ENCODE measurements around the gene CTNNA1. TPM values are rescaled to one million over a fixed set of nuclear protein-coding genes. Genes with fewer than 3 reads are reported as not detected.
"Not testable (repeated sequence)": the region's sequence is repeated elsewhere in the genome, so short reads cannot be mapped to it uniquely, and the experiment has no call there.

CTNNA1 gene
- total and polyA plus RNA-seq, 8 donors = 53.9 to 193 (median 108) TPM

- no peak for TF ChIP-seq CTCF (IDR thresholded peaks at IDR 0.05)
- Histone ChIP-seq H3K4me1 (no peaks in the 10 kb centered on the region), H3K9me3 (no peaks in the 10 kb centered on the region), H3K27ac (no peak overlapping the region), H3K27me3 (no peaks in the 10 kb centered on the region), H3K36me3 (no peaks in the 10 kb centered on the region), H3K4me3 (no peak overlapping the region)
- ATAC-seq = no peak
- 79 to 83% methylated on average over 5 to 6 of the region's 6 CpGs for WGBS, 2 donors
- DNase-seq = no peak
- FAIRE-seq = no peak
- intact Hi-C loops (cut with DNase I) = no loop called here
These were observed 4.6 kb upstream of the CTNNA1 start for GRCh38 chr5:138748630-138749081.

- not testable (repeated sequence) for H3K27me3 ChIP-seq, DNase-seq, H3K27ac ChIP-seq, ATAC-seq, H3K9me3 ChIP-seq, H3K4me3 ChIP-seq, FAIRE-seq, H3K36me3 ChIP-seq
- peaks cover 0 to 11% (median 10%) of the 10 kb centered on the region in 3 donors for H3K4me1 ChIP-seq
- 94 to 95% methylated on average over 2 of the region's 2 CpGs for WGBS, 2 donors
- intact Hi-C loops (cut with DNase I) = loop anchor here in 1 of 3 donors (10.0 kb wide), 1 partner anchor 513 kb away; no protein-coding TSS in a partner anchor
These were observed 1.9 kb upstream of the CTNNA1 start for GRCh38 chr5:138751344-138751743.

- intact Hi-C loops (cut with DNase I) = loop anchor here in 1 of 3 donors (10.0 kb wide), 1 partner anchor 512 kb away; no protein-coding TSS in a partner anchor
- H3K36me3 ChIP-seq = no peaks in the 10 kb centered on the region
- H3K4me1 ChIP-seq = peaks cover 0 to 11% (median 10%) of the 10 kb centered on the region in 3 donors
- WGBS, 2 donors = 5 to 6% methylated on average over 18 of the region's 18 CpGs
- TF ChIP-seq CTCF (IDR thresholded peaks at IDR 0.05) = no peak
- H3K27me3 ChIP-seq = no peaks in the 10 kb centered on the region
- ATAC-seq (peak; percentile 19 to 61 (median 46)), DNase-seq (peak in 4 of 6 donors; percentile 37 to 43 (median 38)), FAIRE-seq (no peak)
- peak overlapping the region; percentile 79 to 100 (median 90) for H3K4me3 ChIP-seq
- peak overlapping the region; percentile 97 to 99 (median 98) for H3K27ac ChIP-seq
- no peaks in the 10 kb centered on the region for H3K9me3 ChIP-seq
These were observed 779 bp upstream of the CTNNA1 start for GRCh38 chr5:138752341-138752950.

GRCh38 chr5:138753794-138754698, 821 bp downstream of the CTNNA1 start:
- 0% methylated on average over 46 to 58 of the region's 58 CpGs for WGBS, 2 donors

More at GRCh38 chr5:138753794-138754698, 821 bp downstream of the CTNNA1 start:
- no peaks in the 10 kb centered on the region for H3K27me3 ChIP-seq
- DNase-seq = peak; percentile 86 to 94 (median 91)
- peaks cover 0 to 5% (median 0%) of the 10 kb centered on the region in 3 donors for H3K36me3 ChIP-seq
- no peaks in the 10 kb centered on the region for H3K9me3 ChIP-seq
- ATAC-seq = peak; percentile 38 to 63 (median 48)
- no peak for FAIRE-seq
- peak overlapping the region; percentile 97 to 99 (median 98) for H3K27ac ChIP-seq
- no peak for TF ChIP-seq CTCF (IDR thresholded peaks at IDR 0.05)
- peak overlapping the region; percentile 79 to 100 (median 90) for H3K4me3 ChIP-seq
- intact Hi-C loops (cut with DNase I) = loop anchor here in 1 of 3 donors (10.0 kb wide), 1 partner anchor 511 kb away; no protein-coding TSS in a partner anchor
- peaks cover 0 to 11% (median 10%) of the 10 kb centered on the region in 3 donors for H3K4me1 ChIP-seq

Data from pancreas (tissue), 10 donors.